Effector CD4-positive, alpha-beta T cell (primary cell): ENCODE results near the gene DCUN1D5.
"Not testable (repeated sequence)": the region's sequence is repeated elsewhere in the genome, so short reads cannot be mapped to it uniquely, and the experiment has no call there.

Experiments
- DNase-seq: peaks from one replicate; pipeline ENCODE4 v3.0.0-alpha.2; 2020

DCUN1D5 gene

GRCh38 chr11:103055221-103055890, 36.6 kb downstream of the DCUN1D5 start:
- no peak for DNase-seq

GRCh38 chr11:103053997-103054396, 38.0 kb downstream of the DCUN1D5 start:
- no peak for DNase-seq

GRCh38 chr11:103051981-103052380, 40.0 kb downstream of the DCUN1D5 start:
- no peak for DNase-seq

- no peak for DNase-seq
Observed at GRCh38 chr11:103051151-103051801, 40.7 kb downstream of the DCUN1D5 start.

GRCh38 chr11:103050351-103050750, 41.6 kb downstream of the DCUN1D5 start:
- no peak for DNase-seq

- no peak for DNase-seq
Observed at GRCh38 chr11:103047837-103048236, 44.1 kb downstream of the DCUN1D5 start.

- no peak for DNase-seq
Observed at GRCh38 chr11:103043826-103044678, 47.9 kb downstream of the DCUN1D5 start.

GRCh38 chr11:103042161-103042560, 49.8 kb downstream of the DCUN1D5 start:
- DNase-seq: no peak

- DNase-seq: peak; percentile 30
Observed at GRCh38 chr11:103035791-103036434, 56.0 kb downstream of the DCUN1D5 start.

GRCh38 chr11:103035216-103035615, 56.7 kb downstream of the DCUN1D5 start:
- no peak for DNase-seq

- DNase-seq: no peak
Observed at GRCh38 chr11:103031834-103032233, 60.1 kb downstream of the DCUN1D5 start.

GRCh38 chr11:103029401-103029800, 62.6 kb downstream of the DCUN1D5 start:
- no peak for DNase-seq

- not testable (repeated sequence) for DNase-seq
Observed at GRCh38 chr11:103028304-103029020, 63.5 kb downstream of the DCUN1D5 start.

GRCh38 chr11:103024086-103024485, 67.9 kb downstream of the DCUN1D5 start:
- DNase-seq: no peak

- DNase-seq: no peak
Observed at GRCh38 chr11:103016031-103016430, 75.9 kb downstream of the DCUN1D5 start.

GRCh38 chr11:103013421-103013820, 78.5 kb downstream of the DCUN1D5 start:
- no peak for DNase-seq
